IPS-18a (cell line): ENCODE data around the gene ELF2.
"Not testable (repeated sequence)": the region's sequence is repeated elsewhere in the genome, so short reads cannot be mapped to it uniquely, and the experiment has no call there.

Experiments used
- H3K27ac ChIP-seq: one replicate; pipeline ENCODE4 v1.5.1; 2013; ENCODE audit warnings: low read length
- H3K27me3 ChIP-seq: one replicate; pipeline ENCODE4 v1.6.1; 2013; ENCODE audit warnings: mild to moderate bottlenecking, low read length; ENCODE audit not compliant: control insufficient read depth, insufficient read depth
- H3K36me3 ChIP-seq: one replicate; pipeline ENCODE4 v1.6.1; 2013; ENCODE audit warnings: low read depth, low read length; ENCODE audit not compliant: control insufficient read depth
- H3K4me1 ChIP-seq: one replicate; pipeline ENCODE4 v1.6.1; 2013; ENCODE audit warnings: low read depth, low read length; ENCODE audit not compliant: control insufficient read depth
- H3K4me3 ChIP-seq: one replicate; pipeline ENCODE4 v1.5.1; 2013; ENCODE audit warnings: low read length
- H3K9ac ChIP-seq: one replicate; pipeline ENCODE4 v1.6.1; 2013; ENCODE audit warnings: mild to moderate bottlenecking, low read length, moderate library complexity
- H3K9me3 ChIP-seq: one replicate; pipeline ENCODE4 v1.6.1; 2013; ENCODE audit warnings: low read depth, low read length; ENCODE audit not compliant: control insufficient read depth

Gene ELF2

DNA sequence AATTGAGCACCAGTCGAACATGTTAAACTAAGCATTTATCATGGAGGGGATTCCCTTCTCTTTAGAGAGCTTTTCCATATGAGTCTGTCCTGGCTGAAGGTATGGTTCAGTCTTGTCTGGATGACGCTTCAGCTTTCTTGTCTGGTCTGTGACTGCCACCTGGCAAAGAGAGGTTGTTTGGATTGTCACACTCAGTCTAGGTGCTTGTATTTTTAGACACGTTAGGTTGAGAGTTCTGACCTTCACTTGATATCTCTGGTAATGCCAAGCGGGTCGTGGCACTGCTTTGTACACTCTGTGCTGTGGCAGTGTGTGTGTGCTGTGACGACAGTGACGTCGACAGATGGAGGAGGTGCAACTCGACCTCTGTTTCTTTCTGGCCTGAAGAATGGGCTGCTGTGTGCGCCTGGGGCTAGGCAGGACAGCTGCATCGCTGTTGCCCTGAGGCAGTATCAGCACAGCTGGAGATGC lies 148.8 kb downstream of the ELF2 start:
- Histone ChIP-seq H3K9me3 (no peaks in the 10 kb centered on the region), H3K27ac (no peak overlapping the region), H3K27me3 (no peaks in the 10 kb centered on the region), H3K9ac (no peak overlapping the region), H3K4me1 (no peaks in the 10 kb centered on the region), H3K36me3 (no peaks in the 10 kb centered on the region), H3K4me3 (no peak overlapping the region)

- Histone ChIP-seq H3K9ac (no peak overlapping the region), H3K4me3 (no peak overlapping the region), H3K27ac (no peak overlapping the region), H3K36me3 (no peaks in the 10 kb centered on the region), H3K27me3 (no peaks in the 10 kb centered on the region), H3K4me1 (no peaks in the 10 kb centered on the region), H3K9me3 (no peaks in the 10 kb centered on the region)
Measured at GRCh38 chr4:139027776-139028175, 149.2 kb downstream of the ELF2 start.

GRCh38 chr4:139025841-139026240 lies 151.2 kb downstream of the ELF2 start:
- Histone ChIP-seq H3K36me3 (no peaks in the 10 kb centered on the region), H3K27ac (no peak overlapping the region), H3K9me3 (no peaks in the 10 kb centered on the region), H3K9ac (no peak overlapping the region), H3K4me3 (no peak overlapping the region), H3K4me1 (peaks cover 2% of the 10 kb centered on the region), H3K27me3 (no peaks in the 10 kb centered on the region)

DNA sequence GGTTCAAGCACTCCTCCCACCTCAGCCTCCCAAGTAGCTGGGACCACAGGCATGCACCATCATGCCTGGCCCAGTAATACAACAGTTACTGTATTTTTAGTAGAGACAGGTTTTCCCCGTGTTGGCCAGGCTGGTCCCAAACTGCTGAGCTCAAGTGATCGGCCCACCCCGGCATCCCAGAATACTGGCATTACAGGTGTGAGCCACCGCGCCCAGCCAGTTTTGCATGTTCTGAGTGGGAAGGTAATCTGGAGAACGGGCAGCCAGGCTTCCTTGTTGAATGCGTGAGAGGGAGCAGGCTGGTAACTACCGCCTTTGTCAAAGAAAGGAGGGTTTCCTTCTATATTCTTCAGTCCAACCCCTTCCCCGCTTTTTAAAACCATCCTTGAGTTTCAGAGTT lies 152.3 kb downstream of the ELF2 start:
- H3K4me1 ChIP-seq: peaks cover 14% of the 10 kb centered on the region
- no peak overlapping the region for H3K4me3 ChIP-seq
- H3K9me3 ChIP-seq: no peaks in the 10 kb centered on the region
- no peak overlapping the region for H3K9ac ChIP-seq
- no peak overlapping the region for H3K27ac ChIP-seq
- H3K36me3 ChIP-seq: no peaks in the 10 kb centered on the region
- H3K27me3 ChIP-seq: no peaks in the 10 kb centered on the region

- H3K4me3 ChIP-seq: no peak overlapping the region
- no peak overlapping the region for H3K27ac ChIP-seq
- no peak overlapping the region for H3K9ac ChIP-seq
- H3K4me1 ChIP-seq: peaks cover 29% of the 10 kb centered on the region
- H3K27me3 ChIP-seq: no peaks in the 10 kb centered on the region
- H3K36me3 ChIP-seq: no peaks in the 10 kb centered on the region
- H3K9me3 ChIP-seq: no peaks in the 10 kb centered on the region
Measured at GRCh38 chr4:139022835-139023234, 154.2 kb downstream of the ELF2 start.

DNA sequence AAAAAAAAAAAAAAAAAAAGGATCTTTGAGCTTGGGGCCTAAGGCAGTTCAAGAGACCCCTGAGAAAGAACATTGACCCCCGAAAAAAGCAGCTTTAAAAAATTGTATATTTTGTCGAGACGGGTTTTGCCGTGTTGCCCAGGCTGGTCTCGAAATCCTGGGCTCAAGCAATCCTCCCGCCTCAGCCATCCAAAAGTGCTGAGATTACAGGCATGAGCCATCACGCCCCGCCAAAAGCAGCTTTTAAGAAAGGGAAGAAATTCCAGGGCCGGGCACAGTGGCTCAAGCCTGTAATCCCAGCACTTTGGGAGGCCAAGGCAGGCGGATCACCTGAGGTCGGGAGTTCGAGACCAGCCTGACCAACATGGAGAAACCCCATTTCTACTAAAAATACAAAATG lies 155.9 kb downstream of the ELF2 start:
- H3K27ac ChIP-seq, H3K27me3 ChIP-seq, H3K9ac ChIP-seq, H3K36me3 ChIP-seq, H3K9me3 ChIP-seq, H3K4me3 ChIP-seq: not testable (repeated sequence)
- H3K4me1 ChIP-seq: peaks cover 29% of the 10 kb centered on the region

- Histone ChIP-seq H3K4me1 (peaks cover 29% of the 10 kb centered on the region), H3K9me3 (no peaks in the 10 kb centered on the region), H3K27ac (peak overlapping the region; percentile 59), H3K27me3 (no peaks in the 10 kb centered on the region), H3K4me3 (peak overlapping the region; percentile 35), H3K9ac (no peak overlapping the region), H3K36me3 (no peaks in the 10 kb centered on the region)
Measured at GRCh38 chr4:139020384-139020783, 156.6 kb downstream of the ELF2 start.

- H3K27me3 ChIP-seq: no peaks in the 10 kb centered on the region
- no peaks in the 10 kb centered on the region for H3K36me3 ChIP-seq
- no peak overlapping the region for H3K27ac ChIP-seq
- no peak overlapping the region for H3K9ac ChIP-seq
- H3K4me3 ChIP-seq: no peak overlapping the region
- no peaks in the 10 kb centered on the region for H3K9me3 ChIP-seq
- peaks cover 41% of the 10 kb centered on the region for H3K4me1 ChIP-seq
Measured at GRCh38 chr4:139018971-139019758, 157.9 kb downstream of the ELF2 start.

DNA sequence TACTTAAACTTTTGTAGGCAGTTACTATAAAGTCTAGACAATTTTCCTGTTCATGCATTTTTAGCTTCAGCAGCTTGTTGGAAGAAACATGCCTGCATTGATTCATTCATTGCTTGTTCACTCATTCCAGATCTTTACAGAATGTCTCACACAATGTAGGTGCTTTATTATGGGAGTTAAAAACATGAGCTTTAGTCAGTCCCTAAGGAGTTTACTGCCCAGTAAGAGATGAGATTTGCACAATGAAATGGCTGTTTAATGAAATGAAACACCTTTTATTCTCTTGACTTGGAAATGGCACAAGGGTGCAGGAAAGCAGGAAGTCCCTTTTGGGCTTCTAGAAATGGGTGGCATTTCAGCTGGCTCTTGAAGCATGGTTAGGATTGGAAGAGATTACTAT lies 158.5 kb downstream of the ELF2 start:
- Histone ChIP-seq H3K27ac (no peak overlapping the region), H3K9ac (no peak overlapping the region), H3K9me3 (no peaks in the 10 kb centered on the region), H3K27me3 (no peaks in the 10 kb centered on the region), H3K4me1 (peaks cover 47% of the 10 kb centered on the region), H3K4me3 (peak overlapping the region; percentile 38), H3K36me3 (no peaks in the 10 kb centered on the region)

- peak overlapping the region; percentile 38 for H3K4me3 ChIP-seq
- no peak overlapping the region for H3K9ac ChIP-seq
- no peaks in the 10 kb centered on the region for H3K36me3 ChIP-seq
- H3K27ac ChIP-seq: no peak overlapping the region
- no peaks in the 10 kb centered on the region for H3K27me3 ChIP-seq
- peaks cover 47% of the 10 kb centered on the region for H3K4me1 ChIP-seq
- H3K9me3 ChIP-seq: no peaks in the 10 kb centered on the region
Measured at GRCh38 chr4:139017861-139018260, 159.2 kb downstream of the ELF2 start.

DNA sequence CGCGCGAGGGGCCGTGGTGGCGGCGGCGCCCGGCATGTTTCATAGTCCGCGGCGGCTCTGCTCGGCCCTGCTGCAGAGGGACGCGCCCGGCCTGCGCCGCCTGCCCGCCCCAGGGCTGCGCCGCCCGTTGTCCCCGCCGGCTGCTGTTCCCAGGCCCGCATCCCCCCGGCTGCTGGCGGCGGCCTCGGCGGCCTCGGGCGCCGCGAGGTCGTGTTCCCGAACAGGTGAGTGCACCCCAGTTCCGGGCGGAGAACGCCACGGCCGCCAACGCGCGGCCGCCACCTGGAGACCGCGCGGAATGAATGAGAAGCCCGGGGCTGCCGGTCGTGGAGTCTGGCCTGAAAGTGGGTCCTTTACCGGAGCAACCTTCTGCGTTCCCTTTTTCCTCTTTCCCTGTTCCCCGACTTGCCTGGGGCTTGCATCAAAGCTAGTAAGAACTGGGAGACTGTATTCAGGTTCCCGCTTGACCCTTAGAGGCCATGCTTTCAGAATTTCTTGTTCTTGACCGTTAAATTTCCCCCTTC lies 161.0 kb downstream of the ELF2 start:
- no peaks in the 10 kb centered on the region for H3K27me3 ChIP-seq
- H3K27ac ChIP-seq: peak overlapping the region; percentile 99
- H3K9me3 ChIP-seq: no peaks in the 10 kb centered on the region
- peak overlapping the region; percentile 97 for H3K4me3 ChIP-seq
- peaks cover 47% of the 10 kb centered on the region for H3K4me1 ChIP-seq
- no peaks in the 10 kb centered on the region for H3K36me3 ChIP-seq
- peak overlapping the region; percentile 92 for H3K9ac ChIP-seq
